H4 (cell line): ENCODE results near the gene ARFGAP3. TPM values are rescaled to one million over a fixed set of nuclear protein-coding genes. Genes with fewer than 3 reads are reported as not detected.
A peak's percentile ranks its signal among the peaks of the same experiment; 100 is the strongest.

Experiments used
- DNase-seq: peaks from one replicate; pipeline ENCODE4 v3.0.0-alpha.2; 2015; ENCODE audit warnings: low spot score
- total RNA-seq: library from RNA; depleted of rRNA; stranded (reverse); fragments of >200 nt; shearing (Covaris generic); gene quantifications from 2 replicates; pipeline ENCODE4 v1.2.3, GENCODE V29; 2014; rRNA removed

ARFGAP3 gene
- total RNA-seq, result 39.8 and 46.0 TPM in 2 replicates

- DNase-seq, result peak; percentile 84
Observed at GRCh38 chr22:42856865-42857704, at the start of gene ARFGAP3. Gene ARFGAP3 (minus strand): TSS chr22:42857273. CDS start chr22:42857182, 91 bp downstream.

DNA sequence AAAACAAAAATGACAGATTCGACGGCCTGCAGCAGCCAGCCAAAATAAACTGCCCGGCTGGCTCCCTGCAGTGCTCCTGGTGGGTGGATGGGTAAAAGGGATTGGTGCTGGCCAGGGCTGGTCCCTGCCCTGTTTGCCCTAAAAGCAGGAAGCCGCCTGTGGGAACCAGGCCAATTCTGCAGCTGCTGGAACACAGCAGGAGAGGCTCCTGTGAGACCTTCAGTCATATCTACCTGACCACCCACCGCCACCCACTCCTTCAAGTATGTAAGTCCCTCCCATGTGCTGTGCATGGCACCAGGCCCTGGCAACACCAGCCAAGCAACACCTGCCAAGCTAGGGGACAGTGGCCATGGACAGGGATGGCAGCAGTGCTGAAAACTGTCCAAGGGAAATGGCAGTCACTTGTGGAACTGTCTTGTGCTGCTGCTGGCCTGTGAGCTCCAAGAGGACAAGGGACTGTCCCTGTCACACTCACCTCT, 48.7 kb upstream of the ARFGAP3 start:
- DNase-seq, result no peak

DNA sequence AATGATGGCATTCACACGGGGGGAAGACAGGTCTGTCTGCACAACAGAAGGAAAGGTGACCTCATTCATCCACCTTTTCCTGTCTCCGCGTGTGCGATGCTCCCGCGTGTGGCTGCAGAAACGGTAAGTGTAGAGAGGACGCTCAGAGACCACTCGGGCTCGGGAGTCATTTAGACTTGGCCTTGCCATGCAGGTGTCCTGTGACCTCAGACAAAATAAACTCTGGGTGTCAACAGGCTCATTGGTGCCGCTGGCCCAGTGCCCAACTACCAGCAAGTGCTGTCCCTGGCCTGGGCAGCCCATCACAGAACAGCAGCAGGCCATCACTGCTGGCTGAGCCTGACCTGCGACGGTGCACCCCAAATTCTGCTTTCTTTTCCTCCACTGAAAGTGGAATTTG, 48.1 kb upstream of the ARFGAP3 start:
- DNase-seq, result no peak

- no peak for DNase-seq
Observed at GRCh38 chr22:42904050-42904449, 47.0 kb upstream of the ARFGAP3 start.

DNA sequence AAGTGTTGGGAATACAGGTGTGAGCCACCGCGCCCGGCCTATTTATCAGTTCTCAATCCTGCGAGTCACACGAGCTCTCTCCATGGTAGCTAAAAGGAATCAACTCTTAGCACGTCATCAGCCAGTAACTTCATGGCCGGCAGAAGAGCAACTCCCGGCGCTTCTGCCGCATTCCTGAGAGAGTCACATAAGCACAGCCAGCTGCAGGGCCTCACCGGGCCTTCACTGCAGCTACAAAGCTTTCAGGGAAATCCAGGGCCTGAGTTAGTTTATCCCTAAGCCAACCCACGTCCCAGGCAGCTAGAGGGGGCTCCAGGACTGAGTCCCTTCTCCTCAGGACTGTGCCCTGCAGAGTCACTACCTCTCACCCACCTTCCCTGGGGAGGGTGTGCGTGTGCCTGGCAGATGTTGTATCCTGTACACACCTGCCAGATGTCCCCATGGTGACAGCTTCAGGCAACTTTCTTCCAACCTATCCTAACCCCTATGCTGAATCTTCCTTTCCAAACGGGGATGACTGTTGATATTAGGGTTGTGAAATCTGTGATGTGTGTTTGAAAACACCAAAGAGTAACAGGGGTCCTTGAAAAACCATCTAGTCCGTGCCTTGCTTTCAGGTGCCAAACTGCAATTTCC, 45.9 kb upstream of the ARFGAP3 start:
- DNase-seq, result no peak

- DNase-seq, result no peak
Observed at GRCh38 chr22:42901790-42902508, 44.9 kb upstream of the ARFGAP3 start.

DNA sequence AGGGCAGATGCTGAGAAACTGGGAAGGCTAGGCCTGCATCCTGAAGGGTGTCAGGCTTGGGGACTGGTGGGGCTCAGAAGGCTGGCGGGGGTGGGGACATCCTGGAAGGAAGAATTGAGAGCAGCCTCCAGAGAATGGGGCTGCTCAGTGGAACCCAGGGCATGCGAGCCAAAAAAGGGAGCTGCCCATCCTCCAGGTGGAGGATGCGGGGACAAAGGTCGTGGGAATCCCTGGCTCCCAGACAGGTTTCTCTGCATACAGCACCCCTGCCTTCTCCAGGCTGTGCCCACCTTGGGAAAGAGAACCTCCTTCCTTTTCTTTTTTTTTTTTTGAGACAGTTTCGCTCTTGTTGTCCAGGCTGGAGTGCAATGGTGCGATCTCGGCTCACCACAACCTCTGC, 40.9 kb upstream of the ARFGAP3 start:
- DNase-seq, result no peak

DNA sequence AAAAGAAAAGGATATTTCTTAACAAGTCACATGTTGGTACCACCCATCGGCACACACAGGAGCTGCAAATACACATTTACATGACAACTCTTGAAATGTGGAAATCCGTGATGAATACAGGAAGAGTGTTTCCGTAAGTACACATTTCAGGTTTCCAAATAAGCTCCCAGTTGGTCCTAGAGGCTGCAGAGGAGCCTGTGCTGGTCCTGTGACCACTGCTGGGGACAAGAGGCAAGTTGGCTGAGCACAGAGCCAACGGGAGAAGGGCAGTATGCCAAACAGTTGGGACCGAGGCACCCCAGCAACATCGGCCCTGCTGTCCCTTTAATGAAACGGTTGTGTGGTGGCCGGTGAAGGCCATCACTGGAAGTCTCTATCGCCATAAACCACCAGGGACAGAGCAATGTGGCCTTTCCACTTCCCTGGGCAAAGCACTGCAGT, 38.5 kb upstream of the ARFGAP3 start:
- DNase-seq, result no peak

- DNase-seq, result no peak
Observed at GRCh38 chr22:42895087-42895486, 38.0 kb upstream of the ARFGAP3 start.

GRCh38 chr22:42893371-42894150, 36.5 kb upstream of the ARFGAP3 start:
- no peak for DNase-seq

- DNase-seq, result no peak
Observed at GRCh38 chr22:42892571-42893316, 35.7 kb upstream of the ARFGAP3 start.

DNA sequence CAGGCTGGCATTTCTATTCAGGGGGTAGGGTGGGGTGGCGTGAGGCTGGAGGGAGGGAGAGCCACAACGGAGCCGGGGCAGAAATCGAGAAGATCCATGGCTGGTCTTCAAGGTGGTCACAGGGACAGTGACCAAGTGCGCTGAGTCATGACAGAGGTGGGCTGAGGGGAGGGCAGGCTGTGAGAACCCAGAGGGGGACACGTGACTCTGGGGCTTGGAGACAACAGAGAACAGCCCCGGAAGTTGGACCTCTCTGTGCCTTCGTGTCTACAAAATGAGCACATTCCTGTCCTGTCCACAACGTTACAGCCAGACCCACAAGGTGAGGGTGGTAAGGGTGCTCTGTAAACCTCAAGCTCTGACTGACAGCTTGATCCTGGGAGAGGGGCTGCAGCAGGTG, 35.1 kb upstream of the ARFGAP3 start:
- DNase-seq, result no peak

GRCh38 chr22:42891696-42892095, 34.6 kb upstream of the ARFGAP3 start:
- DNase-seq, result no peak

DNA sequence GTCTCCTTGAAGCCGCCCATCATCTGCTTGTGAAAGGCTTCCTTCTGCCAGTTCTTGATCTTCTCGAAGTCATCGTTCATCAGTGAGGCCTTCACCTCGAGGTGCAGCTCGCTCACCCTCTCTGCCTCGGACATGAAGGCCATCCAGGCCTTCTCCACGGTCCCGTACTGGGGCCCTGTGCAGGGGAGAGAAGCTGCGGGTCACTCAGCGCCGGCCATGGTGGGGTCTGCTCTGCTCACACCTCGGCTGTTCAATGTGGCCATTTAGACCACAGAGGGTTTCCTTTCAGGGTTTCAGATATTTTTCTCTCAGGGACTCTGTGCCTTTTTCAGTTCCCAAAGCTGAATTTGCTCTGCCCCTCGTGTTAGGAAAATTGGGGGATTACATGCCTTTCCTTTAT, 33.9 kb upstream of the ARFGAP3 start:
- no peak for DNase-seq

- no peak for DNase-seq
Observed at GRCh38 chr22:42889304-42889703, 32.2 kb upstream of the ARFGAP3 start.

- no peak for DNase-seq
Observed at GRCh38 chr22:42887523-42888507, 30.7 kb upstream of the ARFGAP3 start.

DNA sequence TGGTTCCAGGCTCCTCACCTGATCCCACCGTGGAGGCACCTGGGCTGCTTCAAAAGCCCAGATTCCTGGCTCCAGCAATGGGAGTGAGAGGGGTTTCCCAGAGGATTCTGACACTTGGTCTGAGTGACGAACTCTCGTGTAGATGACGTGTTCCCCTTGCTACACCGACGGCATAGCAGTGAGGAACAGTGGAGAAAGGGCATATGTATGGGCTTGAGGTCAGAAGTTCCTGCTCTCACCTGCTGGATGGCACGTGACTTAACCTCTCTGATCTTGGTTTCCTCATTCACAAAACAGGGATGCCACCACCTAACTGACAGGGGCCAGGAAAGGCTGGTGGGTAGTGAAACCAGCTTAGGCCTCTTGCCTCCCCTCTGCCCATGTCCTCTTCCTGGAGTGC, 30.0 kb upstream of the ARFGAP3 start:
- DNase-seq, result no peak

- DNase-seq, result no peak
Observed at GRCh38 chr22:42885446-42885845, 28.4 kb upstream of the ARFGAP3 start.

GRCh38 chr22:42884616-42885375, 27.7 kb upstream of the ARFGAP3 start:
- no peak for DNase-seq
